Measurements from ENCODE around the gene TTYH3. TPM values are rescaled to one million over a fixed set of nuclear protein-coding genes. Genes with fewer than 3 reads are reported as not detected.

The TTYH3 gene
- total and polyA plus RNA-seq, 2 of the 13 experiments (the other 11 are each of a cell fraction or from before 2014, with no cell fraction given): 26.3 to 50.0 TPM

DNA sequence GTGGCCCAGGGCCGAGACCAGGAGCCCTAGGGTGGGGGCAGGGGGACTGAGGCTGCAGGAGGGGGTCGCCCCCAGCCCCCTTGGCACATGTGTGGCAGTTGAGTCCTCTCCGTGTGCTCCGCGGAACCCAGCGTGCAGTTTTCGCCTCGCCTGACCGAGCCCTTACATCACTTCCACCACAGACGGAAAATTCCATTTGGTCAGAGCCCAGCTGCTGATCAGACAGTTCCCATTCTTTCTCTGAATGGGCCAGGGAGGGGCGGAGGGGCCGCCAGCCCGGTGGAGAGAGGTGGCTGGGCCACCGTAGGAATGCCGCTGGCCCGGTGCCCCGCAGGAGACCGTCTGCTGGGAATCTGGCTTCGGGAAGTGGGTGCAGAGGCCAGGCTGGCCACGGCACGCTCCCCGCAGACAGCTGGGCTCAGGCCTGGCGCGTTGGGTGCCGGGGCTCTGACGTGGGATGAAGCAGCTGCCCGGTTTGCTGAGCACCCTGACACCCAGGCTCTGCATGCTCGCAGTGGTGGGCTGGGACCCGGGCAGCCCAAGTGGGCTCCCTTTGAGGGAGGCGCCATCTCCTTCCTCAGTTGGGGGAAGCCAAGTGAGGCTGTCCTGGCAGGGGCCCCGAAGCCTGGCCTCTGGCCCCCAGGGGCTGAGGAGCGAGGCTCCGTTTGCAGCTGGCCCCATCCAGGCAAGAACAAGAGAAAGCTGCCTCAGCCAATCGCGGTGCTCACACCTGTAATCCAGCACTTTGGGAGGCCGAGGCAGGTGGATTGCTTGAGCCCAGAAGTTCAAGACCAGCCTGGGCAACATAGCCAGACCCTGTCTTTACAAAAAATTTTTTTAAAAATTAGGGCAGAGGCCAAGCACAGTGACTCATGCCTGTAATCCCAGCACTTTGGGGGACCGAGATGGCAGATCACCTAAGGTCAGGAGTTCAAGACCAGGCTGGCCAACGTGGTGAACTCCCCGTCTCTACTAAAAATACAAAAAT lies 9.9 kb downstream of the TTYH3 start (continued):
- TF ChIP-seq ZMYM3 (CRISPR knock-in tag; IDR thresholded peaks at IDR 0.05) (no peak), ISX (CRISPR knock-in tag; conservative IDR thresholded peaks at IDR 0.05) (no peak), KLF13 (CRISPR knock-in tag; IDR thresholded peaks at IDR 0.05) (no peak), ZFP82 (CRISPR knock-in tag; IDR thresholded peaks at IDR 0.05; ENCODE audit: borderline replicate concordance) (no peak), HMG20B (CRISPR knock-in tag; conservative IDR thresholded peaks at IDR 0.05) (no peak), AHR (CRISPR knock-in tag; IDR thresholded peaks at IDR 0.05) (no peak), RBFOX2 (IDR thresholded peaks at IDR 0.05; ENCODE audit: low read depth, low read length) (peak; percentile 80), ZFY (CRISPR knock-in tag; IDR thresholded peaks at IDR 0.05) (peak; percentile 43; the same call in 1 of the 2 replicates), EP300 (IDR thresholded peaks at IDR 0.05; ENCODE audit: low read depth in 2 of 2, low read length in 2 of 2) (peak in 1 of 2 experiments; percentile 51; a peak in 1 of 4 replicates), EP300 (CRISPR knock-in tag; IDR thresholded peaks at IDR 0.05; ENCODE audit: borderline replicate concordance) (no peak; the same call in 1 of the 2 replicates), ZNF589 (CRISPR knock-in tag; conservative IDR thresholded peaks at IDR 0.05) (no peak), NFE2L1 (CRISPR knock-in tag; IDR thresholded peaks at IDR 0.05; ENCODE audit: borderline replicate concordance) (no peak), NFIC (IDR thresholded peaks at IDR 0.05; ENCODE audit: low read length) (no peak), SMARCE1 (IDR thresholded peaks at IDR 0.05; ENCODE audit: borderline replicate concordance) (no peak)
- TF ChIP-seq, protein P1, sequence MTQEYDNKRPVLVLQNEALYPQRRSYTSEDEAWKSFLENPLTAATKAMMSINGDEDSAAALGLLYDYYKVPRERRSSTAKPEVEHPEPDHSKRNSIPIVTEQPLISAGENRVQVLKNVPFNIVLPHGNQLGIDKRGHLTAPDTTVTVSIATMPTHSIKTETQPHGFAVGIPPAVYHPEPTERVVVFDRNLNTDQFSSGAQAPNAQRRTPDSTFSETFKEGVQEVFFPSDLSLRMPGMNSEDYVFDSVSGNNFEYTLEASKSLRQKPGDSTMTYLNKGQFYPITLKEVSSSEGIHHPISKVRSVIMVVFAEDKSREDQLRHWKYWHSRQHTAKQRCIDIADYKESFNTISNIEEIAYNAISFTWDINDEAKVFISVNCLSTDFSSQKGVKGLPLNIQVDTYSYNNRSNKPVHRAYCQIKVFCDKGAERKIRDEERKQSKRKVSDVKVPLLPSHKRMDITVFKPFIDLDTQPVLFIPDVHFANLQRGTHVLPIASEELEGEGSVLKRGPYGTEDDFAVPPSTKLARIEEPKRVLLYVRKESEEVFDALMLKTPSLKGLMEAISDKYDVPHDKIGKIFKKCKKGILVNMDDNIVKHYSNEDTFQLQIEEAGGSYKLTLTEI (CRISPR knock-in tag; conservative IDR thresholded peaks at IDR 0.05): no peak
- TF ChIP-seq, protein P2, sequence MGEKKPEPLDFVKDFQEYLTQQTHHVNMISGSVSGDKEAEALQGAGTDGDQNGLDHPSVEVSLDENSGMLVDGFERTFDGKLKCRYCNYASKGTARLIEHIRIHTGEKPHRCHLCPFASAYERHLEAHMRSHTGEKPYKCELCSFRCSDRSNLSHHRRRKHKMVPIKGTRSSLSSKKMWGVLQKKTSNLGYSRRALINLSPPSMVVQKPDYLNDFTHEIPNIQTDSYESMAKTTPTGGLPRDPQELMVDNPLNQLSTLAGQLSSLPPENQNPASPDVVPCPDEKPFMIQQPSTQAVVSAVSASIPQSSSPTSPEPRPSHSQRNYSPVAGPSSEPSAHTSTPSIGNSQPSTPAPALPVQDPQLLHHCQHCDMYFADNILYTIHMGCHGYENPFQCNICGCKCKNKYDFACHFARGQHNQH (CRISPR knock-in tag; IDR thresholded peaks at IDR 0.05): peak; percentile 77; the same call in 1 of the 2 replicates
- TF ChIP-seq, protein P3, sequence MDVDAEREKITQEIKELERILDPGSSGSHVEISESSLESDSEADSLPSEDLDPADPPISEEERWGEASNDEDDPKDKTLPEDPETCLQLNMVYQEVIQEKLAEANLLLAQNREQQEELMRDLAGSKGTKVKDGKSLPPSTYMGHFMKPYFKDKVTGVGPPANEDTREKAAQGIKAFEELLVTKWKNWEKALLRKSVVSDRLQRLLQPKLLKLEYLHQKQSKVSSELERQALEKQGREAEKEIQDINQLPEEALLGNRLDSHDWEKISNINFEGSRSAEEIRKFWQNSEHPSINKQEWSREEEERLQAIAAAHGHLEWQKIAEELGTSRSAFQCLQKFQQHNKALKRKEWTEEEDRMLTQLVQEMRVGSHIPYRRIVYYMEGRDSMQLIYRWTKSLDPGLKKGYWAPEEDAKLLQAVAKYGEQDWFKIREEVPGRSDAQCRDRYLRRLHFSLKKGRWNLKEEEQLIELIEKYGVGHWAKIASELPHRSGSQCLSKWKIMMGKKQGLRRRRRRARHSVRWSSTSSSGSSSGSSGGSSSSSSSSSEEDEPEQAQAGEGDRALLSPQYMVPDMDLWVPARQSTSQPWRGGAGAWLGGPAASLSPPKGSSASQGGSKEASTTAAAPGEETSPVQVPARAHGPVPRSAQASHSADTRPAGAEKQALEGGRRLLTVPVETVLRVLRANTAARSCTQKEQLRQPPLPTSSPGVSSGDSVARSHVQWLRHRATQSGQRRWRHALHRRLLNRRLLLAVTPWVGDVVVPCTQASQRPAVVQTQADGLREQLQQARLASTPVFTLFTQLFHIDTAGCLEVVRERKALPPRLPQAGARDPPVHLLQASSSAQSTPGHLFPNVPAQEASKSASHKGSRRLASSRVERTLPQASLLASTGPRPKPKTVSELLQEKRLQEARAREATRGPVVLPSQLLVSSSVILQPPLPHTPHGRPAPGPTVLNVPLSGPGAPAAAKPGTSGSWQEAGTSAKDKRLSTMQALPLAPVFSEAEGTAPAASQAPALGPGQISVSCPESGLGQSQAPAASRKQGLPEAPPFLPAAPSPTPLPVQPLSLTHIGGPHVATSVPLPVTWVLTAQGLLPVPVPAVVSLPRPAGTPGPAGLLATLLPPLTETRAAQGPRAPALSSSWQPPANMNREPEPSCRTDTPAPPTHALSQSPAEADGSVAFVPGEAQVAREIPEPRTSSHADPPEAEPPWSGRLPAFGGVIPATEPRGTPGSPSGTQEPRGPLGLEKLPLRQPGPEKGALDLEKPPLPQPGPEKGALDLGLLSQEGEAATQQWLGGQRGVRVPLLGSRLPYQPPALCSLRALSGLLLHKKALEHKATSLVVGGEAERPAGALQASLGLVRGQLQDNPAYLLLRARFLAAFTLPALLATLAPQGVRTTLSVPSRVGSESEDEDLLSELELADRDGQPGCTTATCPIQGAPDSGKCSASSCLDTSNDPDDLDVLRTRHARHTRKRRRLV (CRISPR knock-in tag; IDR thresholded peaks at IDR 0.05): no peak
- TF ChIP-seq, protein P4, sequence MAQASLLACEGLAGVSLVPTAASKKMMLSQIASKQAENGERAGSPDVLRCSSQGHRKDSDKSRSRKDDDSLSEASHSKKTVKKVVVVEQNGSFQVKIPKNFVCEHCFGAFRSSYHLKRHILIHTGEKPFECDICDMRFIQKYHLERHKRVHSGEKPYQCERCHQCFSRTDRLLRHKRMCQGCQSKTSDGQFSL (CRISPR knock-in tag; IDR thresholded peaks at IDR 0.05): no peak
- TF ChIP-seq, protein P5, sequence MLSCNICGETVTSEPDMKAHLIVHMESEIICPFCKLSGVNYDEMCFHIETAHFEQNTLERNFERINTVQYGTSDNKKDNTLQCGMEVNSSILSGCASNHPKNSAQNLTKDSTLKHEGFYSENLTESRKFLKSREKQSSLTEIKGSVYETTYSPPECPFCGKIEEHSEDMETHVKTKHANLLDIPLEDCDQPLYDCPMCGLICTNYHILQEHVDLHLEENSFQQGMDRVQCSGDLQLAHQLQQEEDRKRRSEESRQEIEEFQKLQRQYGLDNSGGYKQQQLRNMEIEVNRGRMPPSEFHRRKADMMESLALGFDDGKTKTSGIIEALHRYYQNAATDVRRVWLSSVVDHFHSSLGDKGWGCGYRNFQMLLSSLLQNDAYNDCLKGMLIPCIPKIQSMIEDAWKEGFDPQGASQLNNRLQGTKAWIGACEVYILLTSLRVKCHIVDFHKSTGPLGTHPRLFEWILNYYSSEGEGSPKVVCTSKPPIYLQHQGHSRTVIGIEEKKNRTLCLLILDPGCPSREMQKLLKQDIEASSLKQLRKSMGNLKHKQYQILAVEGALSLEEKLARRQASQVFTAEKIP (CRISPR knock-in tag; IDR thresholded peaks at IDR 0.05; ENCODE audit: borderline replicate concordance): no peak

Data from HepG2 (cell line).